HG02642 (cell line): ENCODE measurements around the gene ATP5MC2.
"Not testable (repeated sequence)": the region's sequence is repeated elsewhere in the genome, so short reads cannot be mapped to it uniquely, and the experiment has no call there.

Source experiments
- ATAC-seq: cut with Tn5 transposase; IDR thresholded peaks from one replicate; pipeline ENCODE4 v1.9.1; 2021; ENCODE audit warnings: mild to moderate bottlenecking; ENCODE audit not compliant: unreplicated experiment, poor library complexity

ATP5MC2 gene

DNA sequence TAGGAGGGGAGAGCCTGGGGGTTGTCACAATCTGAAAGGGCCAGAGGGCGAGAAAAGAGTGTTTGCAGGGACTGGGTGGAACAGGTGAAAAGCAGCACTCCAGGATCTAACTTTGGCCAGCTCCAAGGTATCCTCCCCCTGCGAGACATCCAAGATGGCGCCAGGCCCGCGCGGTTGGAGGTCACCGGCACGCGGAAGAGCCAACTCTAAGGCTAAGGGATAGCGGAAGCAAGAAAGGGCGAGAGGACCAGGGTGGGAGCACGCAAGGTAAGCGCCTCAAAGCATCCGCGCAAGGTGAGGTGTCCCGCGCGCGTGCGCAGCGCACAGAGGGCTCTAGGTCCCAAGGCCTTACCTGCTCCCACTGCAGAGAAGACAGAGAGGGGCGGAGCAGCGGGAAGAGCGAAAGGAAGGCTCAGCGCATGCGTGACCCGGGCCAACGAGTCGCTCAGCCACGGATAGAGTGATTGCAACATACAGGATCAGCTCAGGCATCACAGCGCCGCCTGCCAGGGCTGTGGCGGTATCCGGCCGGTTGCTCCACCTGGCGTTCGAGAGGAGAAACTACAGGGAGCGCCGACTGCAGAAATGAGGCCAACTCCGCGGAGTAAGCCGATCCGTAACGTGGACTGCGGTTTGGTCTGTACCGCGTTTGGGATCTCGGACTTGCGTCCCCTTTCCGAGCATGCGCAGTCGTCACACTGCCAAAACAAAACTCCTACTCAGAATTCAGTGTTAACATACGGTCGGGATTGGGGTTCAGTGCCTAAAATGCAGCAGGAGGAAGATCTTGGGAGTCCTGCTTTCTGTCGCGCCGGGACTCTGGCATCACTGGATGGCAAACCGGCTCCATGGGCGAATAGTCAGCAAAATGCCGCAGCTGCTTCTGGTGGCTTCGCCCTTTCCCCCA is at the start of gene ATP5MC2:
ATP5MC2 (minus strand) TSS at position 383 of the 907 bp plus-strand sequence. CDS start 3,469 bp downstream, outside the sequence.
- ATAC-seq, result peak; percentile 95

DNA sequence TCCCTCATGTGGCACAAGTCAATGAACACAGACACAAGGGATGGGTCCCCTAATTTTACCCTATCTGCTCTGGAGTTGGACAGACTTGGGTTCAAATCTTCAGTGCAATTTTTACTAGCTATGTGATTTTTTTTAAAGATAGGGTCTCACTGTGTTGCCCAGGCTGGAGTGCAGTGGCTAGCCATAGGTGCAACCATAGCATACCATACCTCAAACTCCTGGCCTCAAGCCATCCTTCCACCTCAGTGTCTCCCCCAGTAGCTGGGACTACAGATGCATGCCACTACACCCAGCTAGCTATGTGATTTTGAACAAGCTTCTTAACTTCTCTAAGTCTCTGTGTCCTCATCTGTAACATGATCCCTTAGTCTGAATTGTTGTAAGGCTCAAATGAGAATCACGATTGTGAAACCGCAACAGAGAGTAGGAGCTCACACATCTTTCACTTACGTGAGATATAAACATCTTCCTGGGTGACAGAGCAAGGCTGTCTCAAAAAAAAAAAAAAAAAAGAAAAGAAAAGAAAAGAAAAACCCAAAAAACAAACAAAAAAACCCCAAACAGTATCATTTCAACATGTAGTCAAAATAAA is 46.7 kb upstream of the ATP5MC2 start:
- no peak for ATAC-seq

DNA sequence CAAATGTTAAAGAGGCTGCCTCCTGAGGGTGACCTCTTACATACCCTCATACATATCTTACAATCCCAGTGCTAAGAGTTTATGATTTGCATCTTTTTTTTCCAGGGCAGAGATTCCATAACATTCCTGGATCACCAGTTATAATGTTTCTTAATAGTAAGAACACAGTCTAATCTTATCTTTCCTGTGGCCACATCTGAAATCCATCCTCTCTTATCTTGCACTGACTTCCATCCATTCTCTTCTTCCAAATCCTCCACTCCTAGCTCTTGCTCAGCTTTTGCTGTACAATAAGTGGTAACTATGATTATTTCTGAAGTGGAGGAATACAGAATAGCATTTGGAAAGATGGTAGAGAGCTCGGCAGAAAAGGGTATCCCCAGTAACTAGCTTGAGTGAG is 45.1 kb upstream of the ATP5MC2 start:
- no peak for ATAC-seq

DNA sequence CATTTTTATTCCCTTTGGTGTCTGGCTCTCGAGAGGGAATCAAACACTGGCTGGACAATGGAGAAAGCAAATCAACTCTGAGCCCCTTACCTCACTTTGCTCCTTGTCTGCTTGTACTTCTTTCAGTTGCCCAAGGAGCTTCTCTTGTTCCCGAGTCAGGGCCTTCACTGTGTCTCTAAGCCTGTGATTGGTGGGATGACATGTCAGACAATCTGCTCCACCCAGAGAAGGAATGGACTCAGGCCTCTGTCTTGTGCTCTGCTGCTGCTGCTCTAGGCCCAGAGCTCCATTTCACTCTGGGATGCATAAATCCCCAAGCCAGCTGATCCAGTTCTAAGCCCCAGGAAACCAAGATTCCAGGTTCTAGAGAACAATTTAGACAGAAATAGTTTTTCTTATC is 43.8 kb upstream of the ATP5MC2 start:
- no peak for ATAC-seq

DNA sequence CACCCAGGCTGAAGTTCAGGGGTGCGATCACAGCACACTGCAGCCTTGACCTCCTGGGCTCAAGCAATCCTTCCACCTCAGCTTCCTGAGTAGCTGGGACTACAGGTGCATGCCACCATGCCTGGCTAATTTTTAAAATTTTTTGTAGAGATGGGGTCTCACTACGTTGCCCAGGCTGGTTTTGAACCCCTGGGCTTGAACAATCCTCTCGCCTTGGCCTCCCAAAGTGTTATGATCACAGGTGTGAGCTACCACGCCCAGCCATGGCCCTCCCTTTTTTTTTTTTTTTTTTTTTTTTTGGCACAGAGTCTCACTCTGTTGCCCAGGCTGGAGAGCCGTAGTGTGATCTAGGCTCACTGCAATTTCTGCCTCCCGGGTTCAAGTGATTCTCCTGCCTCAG is 42.7 kb upstream of the ATP5MC2 start:
- ATAC-seq, result not testable (repeated sequence)

DNA sequence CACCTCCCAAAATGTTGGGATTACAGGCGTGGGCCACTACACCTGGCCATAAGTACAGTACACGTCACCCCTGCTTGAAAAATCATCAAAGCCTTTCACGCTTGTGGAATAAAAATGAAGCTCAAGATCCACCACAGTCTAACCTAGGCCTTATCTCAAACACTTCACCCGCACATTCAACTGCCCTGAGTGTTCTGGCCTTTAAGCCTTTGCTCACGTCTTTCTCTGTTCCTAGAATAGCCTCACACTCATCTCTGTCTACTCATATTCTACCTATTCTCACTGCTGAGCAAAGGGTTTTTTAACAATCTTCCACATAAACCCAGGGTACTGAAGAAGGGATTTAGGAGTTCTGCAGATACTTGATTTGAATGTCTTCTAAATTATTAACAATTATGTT is 41.4 kb upstream of the ATP5MC2 start:
- no peak for ATAC-seq

DNA sequence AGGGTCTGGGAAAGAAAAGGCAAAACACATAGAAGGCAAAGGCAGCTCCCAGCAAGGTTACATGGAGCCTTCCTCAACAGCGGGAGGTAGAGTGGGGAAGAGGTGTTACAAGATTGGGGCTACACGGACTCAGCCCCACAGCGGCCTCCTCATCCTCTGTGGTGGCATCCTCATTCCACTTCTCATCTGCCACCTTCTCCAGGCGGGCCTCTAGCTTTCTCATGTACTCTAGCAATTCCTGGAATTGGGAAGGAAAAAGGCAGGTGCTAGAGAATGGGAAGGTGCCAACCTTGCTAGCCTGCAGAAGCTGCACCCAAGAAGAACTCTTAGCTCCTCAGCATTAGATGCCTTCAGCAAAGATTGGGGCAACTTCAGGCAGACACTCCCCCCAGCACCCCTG is 38.1 kb upstream of the ATP5MC2 start:
- ATAC-seq, result no peak

DNA sequence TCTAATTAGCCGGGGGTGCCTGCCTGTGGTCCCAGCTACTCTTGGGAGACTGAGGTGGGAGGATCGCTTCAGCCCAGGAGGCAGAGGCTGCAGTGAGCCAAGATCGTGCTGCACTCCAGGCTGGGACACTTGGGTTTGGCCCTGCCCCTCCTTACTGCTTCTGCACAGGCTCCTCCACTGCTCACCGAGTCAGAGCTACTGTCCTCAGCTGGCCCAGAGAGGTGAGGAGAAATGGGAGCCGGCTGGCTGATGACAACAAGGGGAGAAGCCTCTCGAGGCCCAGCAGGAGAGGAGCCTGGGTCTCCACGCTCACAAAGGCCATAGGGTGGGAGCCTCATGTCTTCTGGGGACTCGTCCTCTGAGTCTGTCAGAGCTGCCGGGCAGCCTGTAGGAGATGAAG is 37.6 kb upstream of the ATP5MC2 start:
- no peak for ATAC-seq

DNA sequence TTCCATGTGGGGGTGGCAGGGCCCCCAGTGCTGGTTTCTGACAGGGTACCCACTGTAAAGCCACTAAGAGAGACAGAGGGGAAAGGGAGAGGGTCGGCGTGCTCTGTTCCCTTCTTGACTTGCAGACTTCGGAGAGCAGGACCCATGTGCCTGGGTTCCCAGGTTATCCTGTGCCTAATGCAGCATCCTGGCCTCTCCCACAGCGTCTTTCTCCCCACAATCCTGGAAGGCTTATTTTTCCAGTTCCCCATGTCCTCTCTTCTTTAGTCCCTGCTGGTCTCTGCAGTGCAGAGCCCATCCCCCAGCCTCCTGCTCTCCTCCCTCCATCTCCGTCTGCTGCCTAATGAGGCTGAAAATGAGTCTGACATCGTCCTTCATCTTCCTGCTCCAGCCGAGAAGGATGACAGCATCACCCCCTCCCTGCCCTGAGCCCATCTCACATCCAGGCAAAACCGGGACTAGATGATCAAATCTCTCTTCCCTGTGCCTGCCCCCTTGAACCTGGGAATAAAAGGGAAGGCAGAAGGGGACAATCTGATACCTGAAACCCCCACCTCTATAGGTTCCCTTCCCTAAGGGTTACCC is 36.3 kb upstream of the ATP5MC2 start:
- no peak for ATAC-seq

DNA sequence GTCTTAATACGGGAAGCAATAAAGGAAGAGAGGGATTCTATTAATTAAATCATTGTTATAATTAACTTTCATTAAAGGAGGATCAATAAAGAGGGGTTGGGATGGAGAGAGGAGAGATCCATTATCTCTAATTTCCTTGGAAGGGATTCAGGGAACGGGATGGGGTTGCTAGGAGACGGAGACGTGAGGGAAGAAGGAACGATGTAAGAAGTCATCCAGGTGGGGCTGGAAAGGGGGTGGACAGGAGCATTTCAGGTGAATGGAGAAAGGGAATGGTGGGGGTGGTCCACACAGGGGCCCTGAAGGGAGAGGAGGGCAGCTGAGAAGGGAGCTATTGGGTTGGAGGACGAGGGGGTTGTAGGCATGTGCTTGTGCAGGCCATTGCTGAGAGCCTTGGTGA is 34.2 kb upstream of the ATP5MC2 start:
- ATAC-seq, result no peak

DNA sequence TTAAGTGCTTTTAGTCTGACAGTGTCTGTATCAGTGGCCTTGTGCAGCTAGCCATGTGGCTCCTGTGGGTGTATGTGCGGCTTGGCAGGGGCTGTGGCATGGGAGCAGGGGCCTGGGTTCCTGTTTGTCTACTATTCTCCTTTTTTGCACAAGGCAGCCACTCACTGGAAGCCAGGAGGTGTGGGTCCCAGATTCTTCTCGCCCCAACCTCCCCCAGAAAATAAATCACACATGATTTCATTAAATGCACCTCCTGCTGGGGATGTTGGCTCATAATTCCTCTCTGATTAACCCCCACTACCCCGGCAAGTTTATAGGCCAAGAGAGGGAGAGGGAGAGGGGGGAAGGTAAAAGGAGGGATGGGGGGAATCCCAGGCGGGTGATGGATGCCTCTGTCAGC is 33.8 kb upstream of the ATP5MC2 start:
- ATAC-seq, result no peak

DNA sequence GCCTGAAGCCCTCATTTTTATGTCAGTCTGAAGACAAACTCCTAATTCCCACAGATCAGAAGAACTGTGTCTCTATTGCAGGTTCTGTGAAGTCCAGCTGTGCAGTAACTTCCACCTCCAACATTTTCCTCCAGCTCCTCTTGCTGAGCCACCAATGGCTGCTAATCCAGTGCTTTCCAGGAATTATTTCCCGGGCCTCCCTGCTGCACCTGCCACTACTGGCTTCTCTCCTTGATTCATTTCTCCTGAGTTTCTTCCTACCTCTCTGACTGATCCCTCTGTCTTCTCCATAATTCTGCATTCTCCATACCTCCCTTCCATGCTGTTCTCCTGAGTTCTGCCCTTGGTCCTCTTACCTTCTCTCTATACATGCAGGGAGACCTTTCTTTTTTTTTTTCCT is 30.2 kb upstream of the ATP5MC2 start:
- no peak for ATAC-seq

DNA sequence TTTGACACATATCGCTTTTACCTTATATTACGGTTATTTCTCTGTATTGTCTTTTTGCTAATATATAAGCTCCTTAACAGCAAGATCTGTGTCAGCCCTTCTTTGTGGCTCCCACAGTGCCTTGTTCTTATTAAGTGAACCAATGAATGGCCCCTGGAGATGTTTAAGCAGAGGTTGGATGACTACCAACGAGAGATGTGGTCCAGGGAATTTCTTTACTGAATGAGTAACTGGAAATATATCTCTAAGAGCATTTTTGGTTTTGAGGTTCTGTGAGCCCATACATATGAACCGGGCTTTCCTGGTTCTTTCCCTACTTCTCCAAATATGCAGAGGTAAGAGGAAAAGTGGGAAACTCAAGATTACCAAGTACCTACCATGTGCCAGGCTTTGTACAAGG is 27.9 kb upstream of the ATP5MC2 start:
- ATAC-seq, result no peak

DNA sequence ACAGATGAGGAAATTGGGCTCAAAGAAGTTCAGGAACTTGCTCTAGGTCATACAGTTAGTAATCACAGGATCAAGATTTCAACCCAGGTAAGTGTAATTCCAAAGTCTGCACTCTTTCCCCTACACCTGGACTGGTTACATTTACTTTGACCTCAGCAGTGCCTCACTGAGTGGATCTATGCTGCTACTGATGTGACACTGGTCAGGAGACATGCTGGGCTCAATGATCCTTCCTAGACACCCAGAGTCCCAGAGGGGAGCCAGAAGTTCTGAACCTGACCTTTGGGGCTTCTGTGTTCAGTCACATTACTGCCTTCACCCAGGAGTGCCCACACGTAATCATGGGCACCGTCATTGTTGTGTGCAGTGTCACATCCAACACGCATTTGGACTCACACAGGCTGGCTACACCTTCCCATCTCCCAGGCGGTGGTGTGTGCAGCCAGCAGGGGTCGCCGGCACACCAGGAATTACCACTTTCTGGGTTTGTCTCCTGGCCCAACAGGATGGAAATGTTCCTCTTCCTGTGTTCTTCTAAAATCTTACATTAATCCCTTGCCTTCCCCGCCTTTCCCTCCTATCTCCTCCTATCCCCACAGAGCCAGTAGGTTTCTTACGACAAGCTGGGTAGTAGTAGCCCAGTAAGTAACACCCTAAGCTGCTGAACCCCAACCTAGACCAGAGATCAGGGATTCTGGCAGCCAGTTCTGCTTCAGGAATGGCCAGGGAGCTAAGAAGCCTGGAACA is 25.8 kb upstream of the ATP5MC2 start:
- ATAC-seq, result peak; percentile 56

DNA sequence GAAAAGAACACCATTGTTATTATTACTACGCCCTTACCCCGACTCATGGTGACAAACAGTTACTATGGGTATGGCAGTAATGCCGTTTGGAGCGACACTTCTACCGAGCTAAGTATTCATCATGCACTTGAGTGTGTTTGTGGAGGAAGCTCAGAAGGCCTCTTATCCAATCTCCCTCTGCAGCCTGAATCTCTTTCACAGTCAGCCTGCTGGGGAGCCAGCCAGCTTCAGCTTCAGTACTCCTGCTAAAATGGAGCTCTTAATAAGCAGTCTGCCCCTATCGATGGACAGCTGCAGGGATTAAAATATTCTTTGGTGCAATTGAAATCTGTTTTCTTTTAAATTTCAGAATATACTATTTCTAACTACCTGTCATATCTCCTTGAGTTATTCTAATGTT is 24.7 kb upstream of the ATP5MC2 start:
- no peak for ATAC-seq

DNA sequence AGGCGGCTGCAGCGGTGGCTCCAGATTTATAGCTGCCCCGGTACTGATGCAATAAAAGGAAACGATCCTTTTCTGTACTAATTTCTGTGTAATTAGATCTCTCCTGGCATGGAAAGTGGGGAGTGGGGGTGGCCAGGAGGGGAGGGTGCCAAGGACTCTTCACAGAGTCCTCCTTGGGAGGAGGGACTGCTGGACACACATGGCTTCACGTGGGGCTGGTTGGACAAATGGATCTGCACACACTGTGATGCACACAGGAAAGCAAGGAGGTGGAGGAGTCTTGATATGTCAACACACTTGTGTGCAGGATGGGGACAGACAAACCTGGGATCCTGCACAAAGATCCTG is 23.8 kb upstream of the ATP5MC2 start:
- ATAC-seq, result no peak

DNA sequence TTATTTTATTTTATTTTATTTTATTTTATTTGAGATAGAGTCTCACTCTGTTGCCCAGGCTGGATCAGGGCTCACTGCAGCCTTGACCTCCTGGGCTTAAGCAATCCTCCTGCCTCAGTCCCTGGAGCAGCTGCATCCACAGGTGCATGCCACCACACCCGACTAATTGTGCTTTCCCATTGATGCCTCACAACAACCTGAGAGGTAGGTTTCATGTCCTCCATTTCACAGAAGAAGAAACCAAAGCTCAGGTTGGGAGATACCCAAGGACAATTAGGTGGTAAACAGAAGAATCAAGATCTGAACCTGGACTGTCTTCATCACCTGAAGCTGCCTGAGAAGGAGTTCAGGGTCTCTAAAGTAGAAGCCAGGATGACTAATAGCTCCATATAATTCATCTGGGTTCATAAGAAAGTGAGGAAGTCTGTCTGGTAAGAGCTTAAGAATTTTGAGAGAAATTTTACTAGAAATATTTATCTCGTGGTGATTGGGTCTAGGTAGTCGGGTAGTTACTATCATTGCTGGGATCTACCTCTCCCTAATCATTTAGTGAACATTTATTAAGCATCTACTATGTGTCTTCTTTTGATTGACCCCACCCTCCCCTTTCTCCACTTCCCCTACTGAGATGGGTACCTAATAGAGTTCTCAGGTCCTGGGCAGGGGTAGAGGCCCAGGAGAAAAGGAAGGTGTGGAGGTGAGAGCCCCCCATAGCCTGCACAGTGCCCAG is 23.2 kb upstream of the ATP5MC2 start:
- ATAC-seq, result no peak

DNA sequence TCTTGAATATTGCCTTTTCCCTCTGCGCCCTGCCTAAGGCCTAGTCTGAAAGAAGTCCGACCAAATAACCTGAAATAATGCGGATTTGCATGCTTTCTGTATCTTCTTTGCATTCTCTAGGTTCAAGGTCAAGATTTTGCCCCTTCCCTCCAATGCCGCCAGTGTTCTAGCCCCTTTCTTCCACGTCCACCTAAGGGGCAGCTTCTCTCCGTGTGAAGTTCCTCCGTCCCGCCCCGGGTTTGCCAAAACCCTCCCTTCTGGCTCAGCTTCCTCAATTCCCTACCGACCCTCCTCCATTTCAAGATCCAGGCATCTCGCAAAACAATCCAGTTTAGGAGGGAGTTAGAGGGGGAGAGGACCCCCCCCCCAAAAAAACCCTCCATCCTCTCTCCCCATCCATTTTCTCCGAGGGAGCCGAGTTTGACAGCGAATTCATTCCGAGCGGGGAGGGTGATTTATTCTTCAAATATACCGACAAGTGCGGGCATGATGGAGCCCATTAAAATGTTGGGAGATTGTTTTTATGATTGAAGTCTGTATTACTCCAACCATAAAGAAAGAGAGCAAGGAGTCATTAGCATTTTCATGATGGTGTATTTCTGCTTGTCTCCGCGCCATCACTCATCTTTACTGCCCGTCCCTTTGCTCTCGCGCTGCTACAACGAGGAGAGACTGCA is 20.9 kb upstream of the ATP5MC2 start:
- ATAC-seq, result no peak

DNA sequence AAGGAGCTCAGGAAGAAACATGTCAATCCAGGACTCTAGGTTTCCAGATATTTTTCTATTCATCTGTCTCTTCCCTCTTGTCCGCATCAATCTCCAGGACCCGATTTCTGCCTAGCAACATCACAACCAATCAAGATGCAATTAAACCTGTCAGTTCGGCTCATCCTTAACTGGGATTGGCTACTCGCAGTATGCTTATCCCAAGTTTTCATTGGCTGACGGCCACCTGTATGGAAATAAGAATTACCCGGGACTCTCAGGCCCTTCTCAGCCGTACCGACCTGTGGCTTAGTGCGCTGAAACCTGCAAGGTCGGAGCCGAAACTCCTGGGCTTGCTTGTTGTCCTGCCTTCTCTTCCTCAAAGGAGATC is 20.4 kb upstream of the ATP5MC2 start:
- no peak for ATAC-seq
